ENCODE data around the gene FAM89B.

- TF ChIP-seq CTCF (IDR thresholded peaks at IDR 0.05) (peak; percentile 42 to 63 (median 44)), POLR2A (IDR thresholded peaks at IDR 0.05) (no peak)
These were observed 16.1 kb downstream of the FAM89B start for GRCh38 chr11:65588199-65589054.
